Measurements from ENCODE around the gene KLHL17.

KLHL17 gene

DNA sequence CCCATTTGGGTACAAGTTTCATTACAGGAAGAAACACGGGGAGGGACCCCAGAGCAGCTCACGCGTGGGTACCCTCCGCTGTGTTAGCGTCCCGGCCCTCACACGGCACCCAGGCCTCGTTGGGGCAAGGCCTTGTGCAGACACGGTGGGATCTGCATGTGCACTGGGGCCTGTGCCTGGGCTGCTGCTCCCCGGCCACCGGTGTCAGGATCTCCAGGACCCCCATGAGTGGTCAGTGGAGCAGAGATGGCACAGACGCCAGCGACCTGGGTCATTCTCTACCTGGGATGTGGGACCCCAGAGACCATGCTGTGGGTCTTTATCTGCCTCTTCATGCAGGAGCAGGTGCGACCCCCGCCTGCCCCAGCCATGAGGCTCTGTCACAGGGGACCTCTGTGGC lies 42.0 kb upstream of the KLHL17 start:
- no peak overlapping the region for H3K4me3 ChIP-seq (ENCODE audit: low read depth, low read length)
- TF ChIP-seq CTCF (IDR thresholded peaks at IDR 0.05; ENCODE audit: borderline replicate concordance, insufficient read depth, low read depth, low read length) = no peak

DNA sequence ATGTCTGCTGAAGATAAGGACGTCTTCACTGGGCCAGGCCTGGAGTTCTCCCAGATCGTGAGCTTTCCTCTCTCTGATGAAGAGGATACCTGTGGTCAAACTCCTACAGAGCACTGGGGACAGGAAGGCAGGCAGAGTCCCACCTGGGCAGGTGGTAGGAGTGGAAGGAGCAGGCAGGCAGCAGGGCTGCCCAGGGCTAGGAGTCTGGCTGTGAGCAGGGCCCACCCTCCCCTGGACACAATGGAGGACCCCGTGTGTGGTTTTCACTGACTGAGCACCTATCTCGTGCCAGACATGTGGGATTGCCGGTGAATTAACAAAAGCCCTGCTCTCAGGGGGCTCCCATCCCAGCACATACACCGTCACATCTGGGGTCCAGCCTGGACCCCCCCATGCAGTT lies 41.5 kb upstream of the KLHL17 start:
- H3K4me3 ChIP-seq (ENCODE audit: low read depth, low read length) = no peak overlapping the region
- no peak for TF ChIP-seq CTCF (IDR thresholded peaks at IDR 0.05; ENCODE audit: borderline replicate concordance, insufficient read depth, low read depth, low read length)

GRCh38 chr1:919271-919872 lies 41.0 kb upstream of the KLHL17 start:
- no peak for TF ChIP-seq CTCF (IDR thresholded peaks at IDR 0.05; ENCODE audit: borderline replicate concordance, insufficient read depth, low read depth, low read length)

GRCh38 chr1:920010-920409 lies 40.4 kb upstream of the KLHL17 start:
- TF ChIP-seq CTCF (IDR thresholded peaks at IDR 0.05; ENCODE audit: borderline replicate concordance, insufficient read depth, low read depth, low read length) = no peak
- H3K4me3 ChIP-seq (ENCODE audit: low read depth, low read length) = no peak overlapping the region

More at GRCh38 chr1:919271-919872, 41.0 kb upstream of the KLHL17 start:
- no peak overlapping the region for H3K4me3 ChIP-seq (ENCODE audit: low read depth, low read length)

DNA sequence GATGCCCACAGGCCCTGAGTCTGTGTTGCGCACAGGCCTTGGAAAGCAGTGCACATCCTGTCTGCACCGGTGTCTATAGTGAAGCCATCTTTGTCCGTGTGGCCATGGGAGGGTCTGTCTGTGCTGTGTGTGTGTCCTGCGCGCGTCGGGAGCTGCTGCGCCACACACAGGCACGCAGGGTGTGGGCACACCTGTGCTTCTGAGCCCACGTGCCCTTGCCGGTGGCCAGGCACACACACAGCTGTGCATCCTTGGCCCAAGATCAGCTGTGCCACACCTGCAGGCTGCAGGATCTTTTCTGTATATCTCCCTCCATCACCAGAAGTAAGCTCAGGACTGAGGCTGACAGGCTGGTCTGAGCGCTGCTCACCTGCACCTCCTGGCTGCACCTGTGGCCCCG lies 39.9 kb upstream of the KLHL17 start:
- no peak for TF ChIP-seq CTCF (IDR thresholded peaks at IDR 0.05; ENCODE audit: borderline replicate concordance, insufficient read depth, low read depth, low read length)
- H3K4me3 ChIP-seq (ENCODE audit: low read depth, low read length) = no peak overlapping the region

DNA sequence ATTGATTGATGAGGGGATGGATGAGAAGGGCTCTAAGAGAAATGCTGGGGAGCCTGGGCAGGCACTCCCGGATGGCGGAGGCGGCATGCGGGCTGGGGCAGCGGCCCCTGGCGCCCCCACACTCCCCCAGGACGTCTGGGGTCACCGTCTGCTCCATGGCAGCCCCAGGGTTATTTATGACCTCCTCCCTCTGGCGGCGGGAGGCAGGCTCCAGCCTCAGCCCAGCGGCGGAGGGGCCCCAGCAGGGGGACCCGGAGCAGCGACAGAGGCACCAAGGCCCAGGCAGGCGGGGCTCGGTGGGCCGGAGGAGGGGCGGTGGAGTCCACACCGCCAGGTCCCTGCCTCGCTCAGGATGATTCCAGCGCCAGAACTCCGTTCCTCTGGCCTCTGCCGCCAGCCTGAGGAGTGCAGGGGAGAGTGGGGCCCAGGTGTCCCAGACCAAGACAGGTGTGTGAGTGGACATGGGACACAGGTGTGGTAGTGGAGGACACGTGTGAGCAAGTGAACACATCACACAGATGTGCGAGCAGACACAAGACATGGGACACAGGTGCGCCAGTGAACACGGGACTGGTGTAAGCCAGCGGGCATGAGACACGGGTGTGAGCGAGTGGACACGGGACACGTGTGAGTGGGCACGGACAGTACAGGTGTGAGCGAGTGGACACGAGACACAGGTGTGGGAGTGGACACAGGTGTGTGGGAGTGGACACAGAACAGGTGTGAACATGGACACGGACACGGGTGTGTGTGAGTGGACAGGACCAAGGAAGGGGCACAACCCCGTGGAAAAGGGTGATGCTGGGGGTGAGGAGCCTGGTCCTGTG lies 39.2 kb upstream of the KLHL17 start:
- TF ChIP-seq CTCF (IDR thresholded peaks at IDR 0.05; ENCODE audit: borderline replicate concordance, insufficient read depth, low read depth, low read length) = peak; percentile 13; the same call in 1 of the 2 replicates
- no peak overlapping the region for H3K4me3 ChIP-seq (ENCODE audit: low read depth, low read length)

Measured in GM12875 (cell line).